DMS53 treated with DMSO at 0.1 percent for 48 hours (cell line): ENCODE results near the gene DDIAS.
A peak's percentile ranks its signal among the peaks of the same experiment; 100 is the strongest.
"Not testable (repeated sequence)": the region's sequence is repeated elsewhere in the genome, so short reads cannot be mapped to it uniquely, and the experiment has no call there.

ENCODE experiments used
- DNase-seq: peaks from one replicate; lab custom pipeline; 2025; ENCODE audit not compliant: unreplicated experiment; lab: John Stamatoyannopoulos, UW

DDIAS gene

GRCh38 chr11:82901165-82901921 is at the start of gene DDIAS:
DDIAS (plus strand) TSS chr11:82901736; CDS start chr11:82914739, 13,003 bp downstream.
- peak; percentile 100 for DNase-seq

GRCh38 chr11:82854242-82854641 is 47.3 kb upstream of the DDIAS start:
- DNase-seq, result no peak

GRCh38 chr11:82854916-82855315 is 46.6 kb upstream of the DDIAS start:
- not testable (repeated sequence) for DNase-seq

GRCh38 chr11:82855616-82856015 is 45.9 kb upstream of the DDIAS start:
- no peak for DNase-seq

GRCh38 chr11:82857145-82857544 is 44.4 kb upstream of the DDIAS start:
- DNase-seq, result no peak

GRCh38 chr11:82858133-82858532 is 43.4 kb upstream of the DDIAS start:
- DNase-seq, result no peak

- DNase-seq, result no peak
These were observed 42.9 kb upstream of the DDIAS start for GRCh38 chr11:82858556-82859091.

- no peak for DNase-seq
These were observed 41.8 kb upstream of the DDIAS start for GRCh38 chr11:82859750-82860149.

GRCh38 chr11:82862379-82862778 is 39.2 kb upstream of the DDIAS start:
- DNase-seq, result no peak

GRCh38 chr11:82863209-82863608 is 38.3 kb upstream of the DDIAS start:
- DNase-seq, result no peak

GRCh38 chr11:82864268-82864667 is 37.3 kb upstream of the DDIAS start:
- peak; percentile 80 for DNase-seq

GRCh38 chr11:82865841-82866240 is 35.7 kb upstream of the DDIAS start:
- DNase-seq, result no peak

GRCh38 chr11:82867495-82868082 is 33.9 kb upstream of the DDIAS start:
- peak; percentile 87 for DNase-seq

- no peak for DNase-seq
These were observed 31.9 kb upstream of the DDIAS start for GRCh38 chr11:82869657-82870056.

GRCh38 chr11:82871646-82872045 is 29.9 kb upstream of the DDIAS start:
- DNase-seq, result no peak

- no peak for DNase-seq
These were observed 29.0 kb upstream of the DDIAS start for GRCh38 chr11:82872377-82873150.

GRCh38 chr11:82873919-82874333 is 27.6 kb upstream of the DDIAS start:
- DNase-seq, result no peak

- no peak for DNase-seq
These were observed 26.7 kb upstream of the DDIAS start for GRCh38 chr11:82874646-82875523.

- DNase-seq, result no peak
These were observed 17.7 kb upstream of the DDIAS start for GRCh38 chr11:82883853-82884252.

GRCh38 chr11:82889133-82890001 is 12.2 kb upstream of the DDIAS start:
- no peak for DNase-seq
